CD1c-positive myeloid dendritic cell (primary cell): ENCODE data around the gene MYBPHL.
"Not testable (repeated sequence)": the region's sequence is repeated elsewhere in the genome, so short reads cannot be mapped to it uniquely, and the experiment has no call there.

Experiments
- DNase-seq: peaks from one replicate; pipeline ENCODE4 v3.0.0-alpha.2; 2016; ENCODE audit errors: extremely low spot score

Gene MYBPHL

DNA sequence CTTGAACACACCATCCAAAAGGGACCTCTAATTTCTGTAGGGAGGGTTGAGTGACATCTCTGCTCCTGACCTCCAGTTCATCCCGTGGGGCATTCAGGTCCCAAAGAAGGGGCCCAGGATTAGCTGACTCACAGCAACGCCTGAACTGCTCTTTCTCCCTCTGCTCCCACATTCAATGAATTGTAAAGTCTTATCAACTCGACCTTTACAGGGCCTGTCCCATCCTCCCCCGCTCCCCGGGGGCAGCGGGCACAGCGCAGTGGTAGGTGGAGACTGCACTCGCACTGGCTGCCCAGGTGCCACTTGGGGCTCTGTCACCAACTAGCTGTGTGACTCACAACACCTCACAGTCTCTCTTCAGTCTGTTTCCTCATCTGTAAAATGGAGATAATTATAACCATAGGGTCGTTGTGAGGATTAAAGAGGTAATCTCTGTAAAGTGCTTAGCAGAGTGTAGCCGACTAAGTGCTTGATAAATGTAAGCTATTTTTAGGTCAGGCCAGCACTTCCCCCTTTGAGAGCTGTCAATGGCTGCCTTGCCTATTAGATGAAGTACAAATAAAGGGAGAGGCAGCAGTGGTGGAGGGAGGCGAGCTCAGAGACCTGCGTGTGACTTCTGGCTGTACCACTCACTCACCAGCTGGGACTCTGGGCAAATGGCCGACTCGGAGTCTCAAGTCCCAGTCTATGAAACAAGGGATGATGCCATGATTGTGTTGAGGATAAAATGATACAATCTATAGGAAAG, 637 bp upstream of the MYBPHL start:
- DNase-seq: peak; percentile 11

DNA sequence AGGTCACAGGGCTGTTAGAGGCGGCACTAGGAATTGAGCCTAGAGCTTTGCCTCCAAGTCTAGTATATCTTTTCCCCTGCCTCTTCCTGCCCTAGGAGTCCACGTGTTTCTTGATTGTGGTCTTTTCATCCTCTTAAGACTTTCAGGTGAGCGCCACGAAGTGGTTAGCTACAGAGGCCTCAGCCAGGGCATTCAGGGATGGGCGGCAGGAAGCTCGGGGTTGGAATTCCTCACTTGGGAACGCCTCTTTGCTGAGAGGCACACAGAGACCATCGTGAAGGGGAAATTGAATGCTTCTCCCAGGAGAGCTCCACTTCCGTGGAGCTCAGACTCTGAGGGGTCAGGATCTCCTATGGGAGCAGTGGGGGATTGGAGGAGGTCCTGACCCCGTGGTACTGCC, 820 bp downstream of the MYBPHL start:
- DNase-seq: not testable (repeated sequence)

DNA sequence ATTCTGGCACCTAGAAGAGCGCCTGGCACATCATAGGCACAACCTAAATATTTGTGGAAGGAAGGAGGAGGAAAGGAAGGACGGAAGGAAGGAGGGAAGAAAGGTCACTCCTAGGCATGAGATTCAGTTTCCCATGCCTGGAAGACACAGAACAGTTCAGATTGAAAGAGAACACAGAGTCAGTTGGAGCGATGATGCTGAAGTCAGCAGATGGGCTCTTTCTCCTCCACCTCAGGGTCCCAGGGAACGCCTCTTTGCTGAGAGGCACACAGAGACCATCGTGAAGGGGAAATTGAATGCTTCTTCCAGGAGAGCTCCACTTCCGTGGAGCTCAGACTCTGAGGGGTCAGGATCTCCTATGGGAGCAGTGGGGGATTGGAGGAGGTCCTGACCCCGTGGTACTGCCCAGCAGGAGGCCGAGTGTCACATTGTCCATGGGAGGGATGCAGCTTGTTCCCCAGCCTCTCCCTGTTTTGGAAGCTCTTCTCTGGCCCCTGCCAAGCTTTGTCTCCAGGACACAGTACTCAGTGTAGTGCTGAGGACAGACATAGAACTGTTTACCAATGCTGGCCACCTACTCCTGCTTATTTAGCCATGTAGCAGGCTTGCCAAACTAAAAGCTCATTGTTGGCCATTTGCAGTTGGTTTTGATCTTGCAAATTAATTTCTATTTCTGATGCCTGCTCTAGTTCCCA, 2.4 kb downstream of the MYBPHL start:
- DNase-seq: no peak

DNA sequence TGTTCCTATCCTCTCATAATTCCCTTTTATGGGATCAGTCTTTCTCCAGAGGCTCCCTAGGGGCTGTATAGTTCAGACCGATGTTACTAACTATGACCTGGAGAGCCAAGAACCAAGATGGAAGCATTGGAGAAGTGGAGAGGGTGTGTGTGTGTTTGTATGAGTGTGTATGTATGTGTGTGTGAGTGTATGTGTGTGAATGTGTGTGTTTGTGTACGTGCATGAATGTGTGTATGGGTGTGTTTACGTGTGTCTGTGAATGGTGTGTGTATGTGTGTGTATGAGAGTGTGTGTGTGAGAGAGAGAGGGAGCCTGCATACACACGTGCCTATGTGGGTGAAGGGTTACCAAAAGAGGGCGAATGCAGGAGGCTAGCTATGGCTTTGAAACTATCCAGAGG, 4.9 kb downstream of the MYBPHL start:
- no peak for DNase-seq

DNA sequence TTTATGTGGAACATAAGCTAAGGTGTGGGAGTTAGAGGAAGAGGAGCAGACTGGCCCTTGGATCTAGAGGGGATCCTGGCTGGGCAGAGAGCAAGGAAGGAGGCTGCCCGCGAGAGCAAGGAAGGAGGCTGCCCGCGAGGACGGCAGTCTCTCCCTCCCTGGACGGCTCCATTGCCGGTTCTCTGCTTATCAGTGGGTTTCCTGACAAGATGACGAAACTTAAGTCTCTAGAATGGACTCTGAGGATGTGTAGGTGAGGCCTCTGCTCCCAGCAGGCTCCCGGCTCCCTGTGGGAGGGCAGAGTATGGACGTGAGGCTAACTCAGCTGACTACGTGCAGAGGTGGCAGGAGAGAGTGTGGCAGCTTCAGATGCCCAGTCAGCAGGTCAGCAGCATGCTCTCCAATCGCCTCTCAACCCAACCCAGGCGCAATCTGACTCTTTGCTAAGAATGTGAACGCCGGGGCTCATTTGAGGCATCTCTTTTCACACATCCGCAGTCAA, 6.1 kb downstream of the MYBPHL start:
- no peak for DNase-seq

DNA sequence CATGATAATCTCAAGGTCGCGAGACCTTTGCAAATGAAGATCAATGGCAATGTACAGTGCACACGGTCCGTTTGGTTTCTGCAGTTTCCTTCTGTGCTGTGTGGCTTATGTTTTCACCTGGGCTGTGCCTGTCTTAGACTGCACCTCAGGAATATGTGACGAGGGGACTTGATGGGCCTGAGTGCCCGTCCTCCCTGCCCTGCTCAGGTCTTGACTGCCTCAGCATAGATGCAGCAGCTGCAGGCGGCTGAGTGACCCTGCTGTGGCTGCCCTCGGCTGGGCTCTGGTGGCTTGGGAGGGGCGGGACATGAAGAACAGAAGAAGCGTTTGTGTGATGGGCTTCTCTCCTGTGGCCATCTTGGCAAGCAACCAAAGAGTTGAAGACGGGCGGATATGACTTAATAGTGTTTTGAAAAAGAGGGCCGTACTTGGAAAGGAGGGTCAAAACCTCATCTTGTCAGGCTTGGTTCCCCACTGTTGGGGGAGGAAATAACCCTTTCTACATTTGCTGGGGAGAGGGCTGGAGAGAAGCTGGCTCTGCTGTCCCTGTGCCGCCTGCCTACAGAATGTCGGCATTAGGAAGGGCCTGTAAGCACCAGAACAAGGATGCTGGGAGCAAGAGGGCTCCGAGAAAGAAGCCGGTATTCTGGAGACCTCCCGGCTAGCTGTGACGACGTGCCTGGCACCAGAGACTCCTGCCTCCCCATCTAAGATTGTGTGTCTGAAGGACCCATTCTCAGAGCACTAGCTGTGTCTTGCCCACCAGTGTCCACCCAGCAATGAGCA, 7.1 kb downstream of the MYBPHL start:
- no peak for DNase-seq

DNA sequence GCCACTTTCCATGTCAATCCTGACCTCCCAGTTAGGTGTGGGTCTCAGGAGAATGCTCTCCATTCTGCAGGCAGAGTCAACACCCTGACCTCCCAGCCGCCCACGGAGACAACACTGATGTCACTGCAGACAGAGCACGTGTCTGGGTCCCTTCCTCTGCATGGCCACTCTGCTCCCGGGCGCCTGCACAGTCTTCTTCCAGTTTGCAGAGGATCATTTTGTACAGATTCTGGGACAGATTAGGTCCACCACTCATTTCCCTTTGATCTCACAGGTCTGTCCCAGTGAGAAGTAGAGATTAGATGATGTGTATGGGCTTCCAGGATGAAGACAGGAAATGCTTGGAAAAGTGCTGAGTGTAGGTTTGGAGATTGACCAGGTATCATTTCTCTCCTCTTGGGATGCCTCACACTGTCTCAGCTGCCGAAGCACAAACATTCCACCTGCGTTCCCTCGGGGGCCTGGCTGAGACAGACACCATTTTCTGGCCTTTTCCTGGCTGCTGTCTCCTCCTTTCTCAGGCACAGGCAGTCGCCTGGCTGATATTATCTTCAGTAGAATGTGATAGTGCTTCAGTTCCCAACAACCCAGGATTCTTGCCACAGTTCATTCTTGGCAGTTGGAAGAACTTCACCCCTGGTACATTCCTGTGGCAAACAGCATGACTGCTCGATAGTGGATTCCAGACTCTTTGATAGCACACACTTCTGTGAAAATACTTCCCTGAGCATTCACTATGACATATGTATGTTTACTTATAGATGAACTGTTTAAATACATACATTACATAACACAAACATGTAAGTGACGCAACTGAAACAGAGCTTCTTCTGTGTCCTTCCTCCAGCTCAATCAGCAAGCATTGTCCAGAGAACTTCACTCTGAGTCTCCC, 7.9 kb downstream of the MYBPHL start:
- DNase-seq: peak; percentile 54

DNA sequence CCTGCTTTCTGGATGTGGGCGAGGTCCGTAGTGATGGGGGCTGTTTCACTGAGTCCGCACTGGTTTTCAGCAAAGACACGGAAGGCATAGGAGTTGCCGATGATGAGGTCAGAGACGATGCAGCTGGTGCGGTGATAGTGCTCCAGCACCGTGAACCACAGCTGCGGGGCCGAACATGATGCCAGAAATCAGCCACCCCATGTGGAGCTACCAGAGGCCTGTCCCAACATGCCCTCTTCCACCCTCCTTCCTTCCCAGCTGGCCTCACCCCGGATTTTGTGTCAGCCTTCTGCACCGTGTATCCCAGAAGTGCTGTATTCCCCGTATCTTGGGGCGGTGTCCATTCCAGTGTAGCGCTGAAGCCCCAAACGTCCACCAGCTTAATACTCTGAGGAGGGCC, 10.0 kb downstream of the MYBPHL start:
- no peak for DNase-seq

DNA sequence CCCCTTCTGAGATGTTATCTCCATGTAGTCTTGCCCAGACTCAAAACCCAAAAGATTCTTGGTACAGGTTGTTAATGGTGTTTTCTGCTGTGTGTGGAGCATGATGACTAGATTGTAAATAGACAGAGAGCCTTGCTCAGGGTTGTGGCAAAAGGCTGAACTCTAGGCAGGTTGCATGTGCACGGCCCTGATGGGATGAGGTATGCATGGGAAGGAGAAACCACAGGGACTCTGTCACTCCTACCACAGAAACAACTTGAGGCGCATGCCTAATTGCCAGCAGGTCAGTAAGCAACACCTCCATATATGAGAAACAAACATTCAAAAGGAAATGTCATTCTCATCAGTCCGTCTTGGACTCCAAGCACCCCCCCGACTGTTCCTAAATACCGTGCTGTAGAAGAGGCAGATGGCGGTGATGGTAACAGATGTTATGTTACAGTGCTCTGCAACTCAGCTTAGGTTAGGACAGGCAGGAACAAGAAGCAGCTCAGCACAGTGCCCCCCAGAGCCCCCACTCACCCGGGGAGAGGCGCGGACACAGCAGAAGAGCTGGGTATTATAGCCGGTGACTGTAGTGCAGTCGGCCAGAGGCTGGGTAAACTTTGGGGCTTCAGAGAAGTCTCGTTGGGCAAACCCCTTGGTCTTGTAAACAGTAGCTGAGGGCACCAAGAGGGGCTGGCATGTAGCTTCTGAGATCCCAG, 10.9 kb downstream of the MYBPHL start:
- no peak for DNase-seq

DNA sequence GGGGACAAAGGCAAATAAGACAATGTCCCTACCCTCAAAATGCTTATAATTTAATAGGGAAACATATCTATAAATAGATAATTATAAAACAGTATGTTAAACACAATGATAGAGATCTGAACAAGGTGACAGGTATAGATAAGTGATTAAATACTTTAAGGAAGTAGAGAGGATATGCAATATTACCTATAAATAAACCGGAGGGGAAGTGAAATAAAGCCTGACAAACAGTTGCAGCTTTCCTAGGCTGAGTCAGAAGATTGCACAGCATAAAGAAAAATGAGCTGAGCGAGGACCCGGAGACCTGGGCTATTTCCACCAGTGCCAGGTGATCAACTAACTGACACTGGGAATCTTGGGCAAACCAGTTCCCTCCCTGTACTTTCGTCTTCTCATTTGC, 12.3 kb downstream of the MYBPHL start:
- DNase-seq: peak; percentile 44

DNA sequence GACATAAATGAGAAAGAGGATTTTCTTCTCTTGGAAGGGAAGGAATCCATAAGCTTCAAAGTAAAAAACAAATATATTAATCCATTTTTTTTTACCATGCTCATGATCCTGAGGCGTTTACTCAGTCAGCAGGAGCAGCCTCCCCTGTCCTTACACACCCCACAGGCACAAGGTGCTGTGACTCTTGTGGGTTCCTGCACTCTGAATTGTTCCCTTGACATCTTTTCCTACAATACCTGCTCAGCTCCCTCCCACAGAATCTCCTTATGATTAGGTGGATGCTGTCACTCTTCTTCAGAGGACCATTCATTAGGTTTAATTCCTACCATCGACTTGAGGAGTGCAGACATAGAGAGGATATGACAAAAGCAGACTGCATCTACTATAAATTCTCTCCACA, 13.8 kb downstream of the MYBPHL start:
- DNase-seq: no peak

DNA sequence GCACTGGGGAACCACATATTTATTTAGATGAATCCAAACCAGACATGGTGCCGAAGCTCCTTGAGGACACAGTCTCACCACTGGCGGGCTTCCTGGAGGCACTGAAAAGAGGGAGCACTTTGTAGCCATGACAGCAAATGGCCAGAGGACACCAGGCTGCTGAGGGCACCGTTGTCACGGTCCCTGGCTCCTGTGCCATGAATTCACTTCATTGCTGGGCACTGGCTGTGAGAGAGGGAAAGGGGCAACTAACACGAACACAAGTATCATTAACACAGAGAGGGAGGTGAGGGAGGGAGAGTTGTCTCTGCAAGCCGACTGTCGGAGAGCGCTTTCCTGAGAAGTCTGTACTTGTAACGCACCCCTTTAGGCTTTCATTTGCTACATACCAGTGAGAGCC, 14.4 kb downstream of the MYBPHL start:
- no peak for DNase-seq

DNA sequence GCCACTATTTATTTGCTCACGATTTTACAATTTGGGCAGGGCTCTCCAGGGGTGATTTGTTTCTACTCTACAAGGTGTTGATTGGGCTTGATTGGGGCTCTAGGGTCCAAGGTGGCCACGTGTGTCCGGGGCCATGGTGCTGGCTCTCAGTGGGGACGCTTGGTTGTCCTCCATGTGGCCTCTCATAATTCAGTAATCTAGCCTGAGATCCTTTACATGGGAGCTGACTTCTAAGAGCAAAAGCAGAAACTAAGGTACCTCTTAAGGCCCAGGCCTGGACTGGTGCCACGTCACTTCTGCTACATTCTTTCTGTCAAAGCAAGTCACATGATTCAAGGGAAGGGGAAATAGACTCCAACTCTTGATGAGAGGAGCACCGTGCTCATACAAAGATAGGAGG, 15.8 kb downstream of the MYBPHL start:
- peak; percentile 60 for DNase-seq

DNA sequence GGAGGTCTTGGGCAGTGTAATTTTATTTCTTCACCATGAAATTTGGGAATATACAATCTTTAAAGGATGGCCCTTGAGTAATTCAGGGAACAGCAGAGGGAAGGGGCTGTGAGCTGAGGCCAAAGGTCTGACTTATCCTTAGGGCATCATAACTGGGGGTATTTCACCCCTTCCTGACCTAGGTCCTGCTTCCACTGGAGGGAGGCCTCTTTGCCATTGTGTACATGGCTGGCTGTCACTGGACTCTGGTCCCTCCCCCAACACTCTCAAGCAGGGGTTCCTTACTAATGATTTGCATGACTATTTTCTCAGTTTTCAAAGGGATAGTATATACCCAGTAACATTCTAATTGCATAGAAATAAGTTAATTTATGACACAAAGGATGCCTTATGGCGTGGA, 16.7 kb downstream of the MYBPHL start:
- DNase-seq: no peak

DNA sequence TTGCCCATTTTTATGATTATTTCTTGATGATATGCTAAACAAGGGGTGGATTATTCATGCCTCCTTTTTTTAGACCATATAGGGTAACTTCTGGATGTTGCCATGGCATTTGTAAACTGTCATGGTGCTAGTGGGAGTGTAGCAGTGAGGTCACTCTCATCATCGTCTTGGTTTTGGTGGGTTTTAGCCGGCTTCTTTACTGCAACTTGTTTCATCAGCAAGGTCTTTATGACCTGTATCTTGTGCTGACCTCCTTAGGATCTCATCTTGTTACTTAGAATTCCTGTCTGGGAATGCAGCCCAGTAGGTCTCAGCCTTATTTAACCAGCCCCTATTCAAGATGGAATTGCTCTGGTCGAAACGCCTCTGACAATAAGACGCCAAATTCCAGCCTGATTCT, 20.0 kb downstream of the MYBPHL start:
- not testable (repeated sequence) for DNase-seq

DNA sequence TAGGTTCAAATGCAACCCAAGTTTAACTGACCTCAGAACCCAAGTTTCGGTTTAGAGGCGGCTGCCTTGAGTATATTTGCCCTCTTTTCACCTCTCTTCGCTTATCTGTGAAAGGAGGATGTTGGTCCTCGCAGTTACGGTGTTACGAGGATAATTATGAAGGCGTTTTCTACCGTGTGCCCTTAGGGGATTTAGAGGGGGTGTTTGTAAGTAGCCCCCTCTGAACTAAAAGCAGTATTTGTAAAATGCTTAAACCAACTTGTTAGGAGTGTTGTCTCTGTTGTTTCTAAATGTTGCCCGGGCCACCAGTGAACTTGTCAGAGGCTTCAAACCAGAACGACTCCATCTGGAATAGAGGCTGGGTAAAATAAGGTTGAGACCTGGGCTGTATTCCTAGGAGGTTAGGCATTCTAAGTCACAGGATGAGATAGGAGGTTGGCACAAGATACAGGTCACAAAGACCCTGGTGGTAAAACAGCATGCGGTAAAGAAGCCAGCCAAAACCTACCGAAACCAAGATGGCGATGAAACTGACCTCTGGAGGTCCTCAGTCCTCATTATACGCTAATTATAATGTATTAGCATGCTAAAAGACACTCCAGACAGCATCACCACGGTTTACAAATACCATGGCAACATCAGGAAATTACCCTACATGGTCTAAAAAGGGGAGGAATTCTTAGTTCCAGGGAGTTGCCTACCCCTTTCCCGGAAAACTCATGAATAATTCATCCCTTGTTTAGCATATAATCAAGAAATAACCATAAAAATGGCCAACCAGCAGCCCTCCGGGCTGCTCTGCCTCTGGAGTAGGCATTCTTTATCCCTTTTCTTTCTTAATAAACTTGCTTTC, 22.8 kb downstream of the MYBPHL start:
- no peak for DNase-seq

DNA sequence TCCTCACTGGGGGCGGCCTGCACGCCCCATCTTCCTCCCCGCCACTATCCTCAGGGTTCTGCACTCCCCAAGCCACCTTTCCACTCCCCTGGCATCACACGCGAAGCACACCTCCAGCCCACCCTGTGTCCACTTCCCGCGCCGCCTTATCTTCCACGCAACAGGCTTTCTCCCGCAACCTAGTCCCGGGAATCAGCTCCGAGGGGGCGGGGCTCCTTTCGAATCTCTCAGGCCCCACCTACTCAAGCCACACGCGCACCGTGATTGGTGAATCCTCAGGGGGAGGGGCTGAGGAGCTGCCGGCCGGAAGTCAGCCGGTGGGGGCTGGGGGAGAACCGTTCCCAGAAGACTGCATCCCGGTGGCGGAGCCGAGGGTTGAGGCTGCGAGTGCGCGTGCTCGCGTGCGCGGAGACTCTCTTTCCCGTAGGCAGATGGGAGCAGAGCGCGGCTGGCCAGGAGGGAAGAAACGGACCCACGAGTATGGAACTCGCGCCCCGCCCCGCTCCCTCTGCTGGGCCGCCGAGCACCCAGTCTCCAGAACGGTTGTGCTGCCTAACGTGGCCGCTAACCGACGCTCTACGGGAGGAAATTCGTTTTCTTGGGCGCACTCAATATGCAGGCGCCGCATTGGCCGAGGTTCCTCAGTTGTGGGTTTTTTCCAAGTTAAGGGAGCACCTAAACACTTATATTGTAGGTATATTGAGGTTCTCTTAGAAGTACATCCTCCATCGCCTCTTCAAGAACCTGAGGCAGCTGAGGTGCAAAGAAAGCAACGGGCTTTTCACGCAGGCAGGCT, 23.7 kb downstream of the MYBPHL start, which contains the start of gene PSRC1:
TSS of gene PSRC1 (minus strand) at position 194 of the 796 bp plus-strand sequence.
- peak; percentile 96 for DNase-seq

DNA sequence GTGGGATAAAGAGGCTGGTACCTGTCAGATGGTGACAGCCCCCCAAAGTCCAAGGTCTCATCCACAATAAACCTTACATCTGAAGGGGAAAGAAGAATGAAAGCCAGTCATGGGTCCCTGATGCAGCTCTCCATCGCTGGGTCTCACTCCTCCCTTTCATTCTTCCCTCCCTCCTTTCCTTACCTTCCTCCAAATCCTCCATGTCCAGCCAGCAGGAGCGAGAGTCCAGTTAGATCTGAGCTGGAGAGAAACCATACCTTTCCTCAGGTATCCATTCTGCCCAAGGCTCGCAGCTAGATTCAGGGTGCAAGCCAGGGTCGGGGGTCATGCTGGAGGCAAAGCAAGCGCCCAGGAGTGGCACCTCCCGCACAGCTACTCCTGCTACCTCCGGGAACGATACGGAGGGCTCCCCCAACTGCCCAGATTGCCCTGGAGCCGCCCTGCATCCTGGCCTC, 24.3 kb downstream of the MYBPHL start:
- DNase-seq: no peak
